ENCODE measurements around the gene TEK.

The TEK gene

GRCh38 chr9:27248702-27249101 lies 139.7 kb downstream of the TEK start:
- no peak for DNase-seq

- DNase-seq = no peak
Observed at GRCh38 chr9:27258662-27259061, 149.6 kb downstream of the TEK start.

GRCh38 chr9:27260789-27261516 lies 151.9 kb downstream of the TEK start:
- no peak for DNase-seq

GRCh38 chr9:27261517-27262211 lies 152.6 kb downstream of the TEK start:
- DNase-seq = no peak

- DNase-seq = no peak
Observed at GRCh38 chr9:27272103-27272502, 163.1 kb downstream of the TEK start.

- no peak for DNase-seq
Observed at GRCh38 chr9:27273186-27273585, 164.2 kb downstream of the TEK start.

GRCh38 chr9:27276193-27277030 lies 167.4 kb downstream of the TEK start:
- no peak for DNase-seq

GRCh38 chr9:27278374-27278773 lies 169.3 kb downstream of the TEK start:
- no peak for DNase-seq

GRCh38 chr9:27279611-27280010 lies 170.6 kb downstream of the TEK start:
- no peak for DNase-seq

Data from cerebellar nuclear complex (tissue), 1 donor.